Measurements from ENCODE around the gene ADGRG7. TPM values are rescaled to one million over a fixed set of nuclear protein-coding genes. Genes with fewer than 3 reads are reported as not detected.

Gene ADGRG7
- polyA plus RNA-seq, 4 donors, result 25.9 to 90.1 (median 48.2) TPM

- FAIRE-seq (no peak), DNase-seq (peak; percentile 81 to 85)
- Histone ChIP-seq H3K27ac (ENCODE audit: low read depth in 1 of 3, low read length in 2 of 3) (no peak overlapping the region), H3K9me3 (ENCODE audit: control insufficient read depth in 2 of 2, insufficient read depth in 1 of 2, low read depth in 1 of 2, low read length in 1 of 2) (peaks cover 0 to 7% of the 10 kb centered on the region in 2 donors), H3K27me3 (ENCODE audit: control insufficient read depth in 3 of 3, insufficient read depth in 3 of 3, low read length in 3 of 3) (no peaks in the 10 kb centered on the region), H3K4me1 (ENCODE audit: control insufficient read depth in 3 of 3, insufficient read depth in 2 of 3, low read depth in 1 of 3, low read length in 2 of 3) (peaks cover 0 to 27% (median 0%) of the 10 kb centered on the region in 3 donors), H3K4me3 (ENCODE audit: low read depth in 1 of 3, low read length in 3 of 3) (no peak overlapping the region), H3K36me3 (ENCODE audit: control insufficient read depth in 3 of 3, insufficient read depth in 2 of 3, low read depth in 1 of 3, low read length in 3 of 3) (no peaks in the 10 kb centered on the region)
- WGBS, 3 donors, result 26 to 29% (median 29%) methylated on average over 10 of the region's 10 CpGs
Observed at GRCh38 chr3:100590114-100590839, 19.1 kb upstream of the ADGRG7 start.

GRCh38 chr3:100590840-100591147 lies 18.6 kb upstream of the ADGRG7 start:
- DNase-seq, result no peak
- Histone ChIP-seq H3K9me3 (ENCODE audit: control insufficient read depth in 2 of 2, insufficient read depth in 1 of 2, low read depth in 1 of 2, low read length in 1 of 2) (peaks cover 0 to 7% of the 10 kb centered on the region in 2 donors), H3K36me3 (ENCODE audit: control insufficient read depth in 3 of 3, insufficient read depth in 2 of 3, low read depth in 1 of 3, low read length in 3 of 3) (no peaks in the 10 kb centered on the region), H3K27ac (ENCODE audit: low read depth in 1 of 3, low read length in 2 of 3) (no peak overlapping the region), H3K27me3 (ENCODE audit: control insufficient read depth in 3 of 3, insufficient read depth in 3 of 3, low read length in 3 of 3) (no peaks in the 10 kb centered on the region), H3K4me1 (ENCODE audit: control insufficient read depth in 3 of 3, insufficient read depth in 2 of 3, low read depth in 1 of 3, low read length in 2 of 3) (peaks cover 0 to 27% (median 0%) of the 10 kb centered on the region in 3 donors), H3K4me3 (ENCODE audit: low read depth in 1 of 3, low read length in 3 of 3) (no peak overlapping the region)
- FAIRE-seq, result no peak
- WGBS, 3 donors, result 0 to 22% (median 10%) methylated on average over 1 of the region's 1 CpG

- Histone ChIP-seq H3K4me1 (ENCODE audit: control insufficient read depth in 3 of 3, insufficient read depth in 2 of 3, low read depth in 1 of 3, low read length in 2 of 3) (peaks cover 0 to 27% (median 0%) of the 10 kb centered on the region in 3 donors), H3K36me3 (ENCODE audit: control insufficient read depth in 3 of 3, insufficient read depth in 2 of 3, low read depth in 1 of 3, low read length in 3 of 3) (no peaks in the 10 kb centered on the region), H3K4me3 (ENCODE audit: low read depth in 1 of 3, low read length in 3 of 3) (no peak overlapping the region), H3K27me3 (ENCODE audit: control insufficient read depth in 3 of 3, insufficient read depth in 3 of 3, low read length in 3 of 3) (no peaks in the 10 kb centered on the region), H3K27ac (ENCODE audit: low read depth in 1 of 3, low read length in 2 of 3) (peak overlapping the region in 1 of 3 donors; percentile 35), H3K9me3 (ENCODE audit: control insufficient read depth in 2 of 2, insufficient read depth in 1 of 2, low read depth in 1 of 2, low read length in 1 of 2) (peaks cover 0 to 7% of the 10 kb centered on the region in 2 donors)
- FAIRE-seq (no peak), DNase-seq (peak; percentile 66 to 85)
- WGBS, 3 donors, result 11 to 59% (median 27%) methylated on average over 3 of the region's 3 CpGs
Observed at GRCh38 chr3:100591411-100591810, 18.0 kb upstream of the ADGRG7 start.

- peak in 1 of 2 donors; percentile 90 for DNase-seq
- peaks cover 0 to 15% of the 10 kb centered on the region in 2 donors for H3K9me3 ChIP-seq (ENCODE audit: control insufficient read depth in 2 of 2, insufficient read depth in 1 of 2, low read depth in 1 of 2, low read length in 1 of 2)
- FAIRE-seq, result no peak
- WGBS, 3 donors, result 63 to 67% (median 64%) methylated on average over 11 of the region's 11 CpGs
- no peak overlapping the region for H3K4me3 ChIP-seq (ENCODE audit: low read depth in 1 of 3, low read length in 3 of 3)
- H3K4me1 ChIP-seq (ENCODE audit: control insufficient read depth in 3 of 3, insufficient read depth in 2 of 3, low read depth in 1 of 3, low read length in 2 of 3), result peaks cover 3 to 8% (median 5%) of the 10 kb centered on the region in 3 donors
- H3K27me3 ChIP-seq (ENCODE audit: control insufficient read depth in 3 of 3, insufficient read depth in 3 of 3, low read length in 3 of 3), result no peaks in the 10 kb centered on the region
- H3K27ac ChIP-seq (ENCODE audit: low read depth in 1 of 3, low read length in 2 of 3), result peak overlapping the region; percentile 32 to 74 (median 45)
- no peaks in the 10 kb centered on the region for H3K36me3 ChIP-seq (ENCODE audit: control insufficient read depth in 3 of 3, insufficient read depth in 2 of 3, low read depth in 1 of 3, low read length in 3 of 3)
Observed at GRCh38 chr3:100600181-100601042, 9.0 kb upstream of the ADGRG7 start.

GRCh38 chr3:100602506-100603444 lies 6.6 kb upstream of the ADGRG7 start:
- no peak for FAIRE-seq
- Histone ChIP-seq H3K27ac (ENCODE audit: low read depth in 1 of 3, low read length in 2 of 3) (peak overlapping the region in 2 of 3 donors; percentile 39 to 54), H3K4me3 (ENCODE audit: low read depth in 1 of 3, low read length in 3 of 3) (no peak overlapping the region), H3K36me3 (ENCODE audit: control insufficient read depth in 3 of 3, insufficient read depth in 2 of 3, low read depth in 1 of 3, low read length in 3 of 3) (no peaks in the 10 kb centered on the region), H3K4me1 (ENCODE audit: control insufficient read depth in 3 of 3, insufficient read depth in 2 of 3, low read depth in 1 of 3, low read length in 2 of 3) (peaks cover 3 to 8% (median 8%) of the 10 kb centered on the region in 3 donors), H3K9me3 (ENCODE audit: control insufficient read depth in 2 of 2, insufficient read depth in 1 of 2, low read depth in 1 of 2, low read length in 1 of 2) (peaks cover 0 to 15% of the 10 kb centered on the region in 2 donors), H3K27me3 (ENCODE audit: control insufficient read depth in 3 of 3, insufficient read depth in 3 of 3, low read length in 3 of 3) (no peaks in the 10 kb centered on the region)
- DNase-seq, result peak; percentile 64 to 71
- WGBS, 3 donors, result 22 to 38% (median 29%) methylated on average over 7 of the region's 7 CpGs

GRCh38 chr3:100603469-100603868 lies 5.9 kb upstream of the ADGRG7 start:
- FAIRE-seq, result no peak
- H3K9me3 ChIP-seq (ENCODE audit: control insufficient read depth in 2 of 2, insufficient read depth in 1 of 2, low read depth in 1 of 2, low read length in 1 of 2), result peaks cover 0 to 15% of the 10 kb centered on the region in 2 donors
- peaks cover 3 to 8% (median 8%) of the 10 kb centered on the region in 3 donors for H3K4me1 ChIP-seq (ENCODE audit: control insufficient read depth in 3 of 3, insufficient read depth in 2 of 3, low read depth in 1 of 3, low read length in 2 of 3)
- no peak overlapping the region for H3K4me3 ChIP-seq (ENCODE audit: low read depth in 1 of 3, low read length in 3 of 3)
- no peaks in the 10 kb centered on the region for H3K36me3 ChIP-seq (ENCODE audit: control insufficient read depth in 3 of 3, insufficient read depth in 2 of 3, low read depth in 1 of 3, low read length in 3 of 3)
- 6 to 31% (median 12%) methylated on average over 5 of the region's 5 CpGs for WGBS, 3 donors
- H3K27me3 ChIP-seq (ENCODE audit: control insufficient read depth in 3 of 3, insufficient read depth in 3 of 3, low read length in 3 of 3), result no peaks in the 10 kb centered on the region
- peak overlapping the region in 1 of 3 donors; percentile 22 for H3K27ac ChIP-seq (ENCODE audit: low read depth in 1 of 3, low read length in 2 of 3)
- peak; percentile 48 to 50 for DNase-seq

GRCh38 chr3:100605358-100605757 lies 4.0 kb upstream of the ADGRG7 start:
- FAIRE-seq (no peak), DNase-seq (no peak)
- Histone ChIP-seq H3K4me3 (ENCODE audit: low read depth in 1 of 3, low read length in 3 of 3) (no peak overlapping the region), H3K4me1 (ENCODE audit: control insufficient read depth in 3 of 3, insufficient read depth in 2 of 3, low read depth in 1 of 3, low read length in 2 of 3) (peaks cover 3 to 8% (median 8%) of the 10 kb centered on the region in 3 donors), H3K9me3 (ENCODE audit: control insufficient read depth in 2 of 2, insufficient read depth in 1 of 2, low read depth in 1 of 2, low read length in 1 of 2) (peaks cover 0 to 11% of the 10 kb centered on the region in 2 donors), H3K27ac (ENCODE audit: low read depth in 1 of 3, low read length in 2 of 3) (no peak overlapping the region), H3K27me3 (ENCODE audit: control insufficient read depth in 3 of 3, insufficient read depth in 3 of 3, low read length in 3 of 3) (no peaks in the 10 kb centered on the region), H3K36me3 (ENCODE audit: control insufficient read depth in 3 of 3, insufficient read depth in 2 of 3, low read depth in 1 of 3, low read length in 3 of 3) (no peaks in the 10 kb centered on the region)
- 89 to 97% (median 95%) methylated on average over 8 of the region's 8 CpGs for WGBS, 3 donors
